Heart right ventricle (tissue), 16 donors: ENCODE results near the gene PICK1. TPM values are rescaled to one million over a fixed set of nuclear protein-coding genes. Genes with fewer than 3 reads are reported as not detected.
A peak's percentile ranks its signal among the peaks of the same experiment; 100 is the strongest.

ENCODE experiments used
- ATAC-seq, 8 donors: fragments of 200-7000 bp; cut with Tn5 transposase; one replicate each; pipeline ENCODE4 v1.9.1; 2020; ENCODE audit warnings: mild to moderate bottlenecking in 8 of 8, moderate library complexity in 8 of 8, moderate number of reproducible peaks in 1 of 8
- DNase-seq, 2 donors: peaks; one replicate each; pipeline ENCODE4 v3.0.0-alpha.2; 2020
- H3K27ac ChIP-seq, 10 donors: fragments of 200-600 bp; sonication (generic) in 2 of 10; one replicate each; pipeline versions ENCODE4 v1.5.0 to v1.8.0; 2020 to 2022; ENCODE audit warnings: mild to moderate bottlenecking in 3 of 10
- H3K27me3 ChIP-seq, 7 donors: fragments of 200-600 bp; one replicate each; pipeline ENCODE4 v1.8.0; 2021 to 2022; ENCODE audit warnings: mild to moderate bottlenecking in 2 of 7
- H3K36me3 ChIP-seq, 9 donors: fragments of 200-600 bp; sonication (generic) in 1 of 9; one replicate each; pipeline versions ENCODE4 v1.5.0 to v1.8.0; 2020 to 2022; ENCODE audit warnings: mild to moderate bottlenecking in 2 of 9
- H3K4me1 ChIP-seq, 9 donors: fragments of 200-600 bp; sonication (generic) in 1 of 9; one replicate each; pipeline versions ENCODE4 v1.5.0 to v1.8.0; 2020 to 2022; ENCODE audit warnings: mild to moderate bottlenecking in 4 of 9
- H3K4me3 ChIP-seq, 10 donors: fragments of 200-600 bp; sonication (generic) in 2 of 10; one replicate each; pipeline versions ENCODE4 v1.5.0 to v1.8.0; 2020 to 2022; ENCODE audit warnings: mild to moderate bottlenecking in 7 of 10, moderate library complexity in 2 of 10
- H3K9me3 ChIP-seq, 11 donors: fragments of 200-600 bp in 10 of 11; sonication (generic) in 2 of 11; one replicate each; pipeline versions ENCODE4 v1.5.0 to v1.8.0; 2013 to 2022; ENCODE audit warnings: mild to moderate bottlenecking in 2 of 11, control low read depth in 1 of 11, moderate library complexity in 1 of 11
- WGBS, 2 donors: extraction: QIAGEN DNeasy Blood & Tissue Kit; methylation state at CpG; one replicate each; pipeline ENCODE4 v1.1.7; 2013; ENCODE audit warnings: inconsistent platforms in 1 of 2; 5-methylcytosine and 5-hydroxymethylcytosine counted together
- intact Hi-C, 10 donors: fragments of 100-400 bp; cut with DNase I; formaldehyde crosslinking; loops; one replicate each; pipeline versions ENCODE4 v1.11.1 to v1.14.2; 2022
- long read RNA-seq, 3 donors: library from polyadenylated mRNA; unstranded; transcript quantifications; one replicate each; pipeline ENCODE4 v2.0.0, GENCODE V29; 2020 to 2021
- polyA plus RNA-seq, 2 donors: library from polyadenylated mRNA; stranded (reverse); fragments of 200-250 nt; gene quantifications; one replicate each; pipeline ENCODE4 v1.2.3, GENCODE V29; 2013
- total RNA-seq, 10 donors: library from RNA; stranded (reverse); fragmentation: NEBNext Ultra II Directional in 3 of 10; extraction: Animal tissue kit (Norgen Biotek cat#: 25700) in 3 of 10; gene quantifications; one replicate each; pipeline versions ENCODE4 v1.2.1 to v1.2.4, GENCODE V29; 2021 to 2023
- TF ChIP-seq, protein P1 (sequence below), 9 donors: fragments of 200-600 bp; sonication (generic) in 2 of 9; IDR thresholded peaks; one replicate each; pipeline versions ENCODE4 v1.5.0 to v1.8.0; 2021 to 2022; ENCODE audit warnings: antibody characterized with exemption in 9 of 9, mild to moderate bottlenecking in 5 of 9, moderate library complexity in 1 of 9
- donor health status: Arrhythmogenic right ventricular cardiomyopathy.
- donor health status: ischemic (EF 13 %, LVEDD 7.1; RV severe dilation, severe dysfunction).
- donor health status: healthy with polysubstance abuse.
- donor health status: DM: no; HTN: yes; CAD: no.
- donor health status: DM: no; HTN: no; CAD: no.
- donor health status: ischemic (EF 25% LVEDD 6.9; RV normal size, moderate dysfunction).
- donor health status: ischemic (EF 25% LVEDD 5.7; RV mildly dilated, moderate dysfunction).
- donor health status: healthy.
- donor health status: DM: yes; HTN: yes; CAD: no.
- donor health status: Ischemic cardiomyopathy.
- donor health status: ischemic (EF 35%, LVEDD 5.7; RV mildly dilated, moderate dysfunction).
- donor health status: nonischemic (EF 11% LVEDD 7.7; RV severe dilation, severe dysfunction).
- donor health status: DM: yes; HTN: yes; CAD: no.
- donor health status: PGD.
- donor health status: ischemic (EF 29% LVEDD 5.4; RV normal size, mild dysfunction).
- donor health status: nonischemic (EF 23%, LVEDD 6.1; RV moderate dilation, normal function).

PICK1 gene
- total RNA-seq: 10 to 100 TPM; 17.4 to 30.7 (median 22.1) TPM
- 10 to 100 TPM; 27.3 to 32.9 TPM for polyA plus RNA-seq
- long read RNA-seq, donor 1, transcript PICK1-201 (13 exons, 2,055 nt): major isoform, 22 of 63 reads
- long read RNA-seq, donor 1, transcript PICK1-202 (13 exons, 2,164 nt): minor isoform, 5 of 63 reads
- long read RNA-seq, donor 1, partial matches to known transcripts: 11 of 63 reads
- long read RNA-seq, donor 1, other reads (novel, unspliced or antisense): 25 of 63 reads
- long read RNA-seq, donor 2, transcript PICK1-201 (13 exons, 2,055 nt): major isoform, 9 of 41 reads
- long read RNA-seq, donor 2, transcript PICK1-202 (13 exons, 2,164 nt): major isoform, 9 of 41 reads
- long read RNA-seq, donor 2, partial matches to known transcripts: 12 of 41 reads
- long read RNA-seq, donor 2, other reads (novel, unspliced or antisense): 11 of 41 reads
- long read RNA-seq, donor 3, transcript PICK1-201 (13 exons, 2,055 nt): major isoform, 9 of 24 reads
- long read RNA-seq, donor 3, partial matches to known transcripts: 2 of 24 reads
- long read RNA-seq, donor 3, other reads (novel, unspliced or antisense): 10 of 24 reads

DNA sequence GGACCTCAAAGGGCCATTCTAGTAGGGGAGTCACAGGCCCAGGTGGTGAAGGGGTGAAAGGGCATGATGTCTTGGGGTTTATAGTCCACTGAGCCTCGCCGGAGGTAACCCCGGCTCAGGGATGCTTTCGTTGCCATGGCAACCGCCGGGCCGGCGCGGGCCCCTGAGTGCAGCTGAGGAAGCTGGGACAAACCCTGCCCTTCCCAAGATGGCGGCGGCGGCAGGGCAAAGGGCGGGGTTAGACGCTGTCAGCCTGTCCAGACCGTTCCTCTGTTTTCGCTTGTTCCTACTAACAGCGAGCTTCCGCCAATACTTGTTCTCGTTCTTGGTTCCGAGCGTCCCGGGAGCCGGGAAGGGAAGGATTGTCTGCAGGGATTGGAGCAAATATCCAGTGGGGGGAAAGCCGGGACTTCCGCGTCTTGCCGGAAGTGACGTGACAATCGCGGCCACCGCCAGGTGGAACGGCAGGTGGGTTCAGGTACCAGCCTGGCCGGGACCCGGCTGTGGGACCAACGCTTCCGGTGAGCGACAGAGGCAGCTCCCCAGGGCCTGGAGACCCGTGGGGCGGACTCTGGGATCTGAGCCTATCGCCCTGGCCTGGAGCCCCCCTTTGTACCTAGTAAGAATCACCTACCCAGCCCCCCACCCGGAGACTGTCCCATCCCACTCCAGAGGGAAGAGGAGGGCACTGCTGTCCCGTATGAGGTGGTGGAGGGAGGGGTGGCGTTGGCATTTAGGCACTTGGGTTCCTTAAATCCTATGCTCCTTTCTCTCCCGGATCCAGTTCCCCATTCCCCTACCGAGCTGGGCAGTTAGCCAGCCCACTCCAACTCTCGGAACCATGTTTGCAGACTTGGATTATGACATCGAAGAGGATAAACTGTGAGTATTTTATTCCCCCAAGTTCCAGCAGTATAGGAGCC, at the start of gene PICK1:
Gene PICK1 (plus strand): TSS at position 436 of the 923 bp plus-strand sequence. CDS start 406 bp downstream, at position 842.
- H3K4me1 ChIP-seq: peaks cover 2 to 23% (median 15%) of the 10 kb centered on the region in 9 donors
- peaks cover 0 to 27% (median 0%) of the 10 kb centered on the region in 9 donors for H3K36me3 ChIP-seq
- TF ChIP-seq, protein P1, sequence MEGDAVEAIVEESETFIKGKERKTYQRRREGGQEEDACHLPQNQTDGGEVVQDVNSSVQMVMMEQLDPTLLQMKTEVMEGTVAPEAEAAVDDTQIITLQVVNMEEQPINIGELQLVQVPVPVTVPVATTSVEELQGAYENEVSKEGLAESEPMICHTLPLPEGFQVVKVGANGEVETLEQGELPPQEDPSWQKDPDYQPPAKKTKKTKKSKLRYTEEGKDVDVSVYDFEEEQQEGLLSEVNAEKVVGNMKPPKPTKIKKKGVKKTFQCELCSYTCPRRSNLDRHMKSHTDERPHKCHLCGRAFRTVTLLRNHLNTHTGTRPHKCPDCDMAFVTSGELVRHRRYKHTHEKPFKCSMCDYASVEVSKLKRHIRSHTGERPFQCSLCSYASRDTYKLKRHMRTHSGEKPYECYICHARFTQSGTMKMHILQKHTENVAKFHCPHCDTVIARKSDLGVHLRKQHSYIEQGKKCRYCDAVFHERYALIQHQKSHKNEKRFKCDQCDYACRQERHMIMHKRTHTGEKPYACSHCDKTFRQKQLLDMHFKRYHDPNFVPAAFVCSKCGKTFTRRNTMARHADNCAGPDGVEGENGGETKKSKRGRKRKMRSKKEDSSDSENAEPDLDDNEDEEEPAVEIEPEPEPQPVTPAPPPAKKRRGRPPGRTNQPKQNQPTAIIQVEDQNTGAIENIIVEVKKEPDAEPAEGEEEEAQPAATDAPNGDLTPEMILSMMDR (IDR thresholded peaks at IDR 0.05): peak in 2 of 9 donors; percentile 6 to 19
- intact Hi-C loops: loop anchor here in 3 of 10 donors (10.0 kb wide), 3 partner anchors 48 to 518 kb away; partner anchors contain the start of gene DMC1 (in 1 of the 3)
- H3K27ac ChIP-seq: peak within 1 kb of the TSS; percentile 47 to 90 (median 84)
- H3K9me3 ChIP-seq: no peaks in the 10 kb centered on the region
- H3K27me3 ChIP-seq: no peaks in the 10 kb centered on the region
- DNase-seq (peak; percentile 84 to 93), ATAC-seq (peak; percentile 91 to 96 (median 94))
- 1 to 3% methylated on average over 47 of the region's 47 CpGs for WGBS, 2 donors
- H3K4me3 ChIP-seq: peak within 1 kb of the TSS; percentile 23 to 76 (median 67)

DNA sequence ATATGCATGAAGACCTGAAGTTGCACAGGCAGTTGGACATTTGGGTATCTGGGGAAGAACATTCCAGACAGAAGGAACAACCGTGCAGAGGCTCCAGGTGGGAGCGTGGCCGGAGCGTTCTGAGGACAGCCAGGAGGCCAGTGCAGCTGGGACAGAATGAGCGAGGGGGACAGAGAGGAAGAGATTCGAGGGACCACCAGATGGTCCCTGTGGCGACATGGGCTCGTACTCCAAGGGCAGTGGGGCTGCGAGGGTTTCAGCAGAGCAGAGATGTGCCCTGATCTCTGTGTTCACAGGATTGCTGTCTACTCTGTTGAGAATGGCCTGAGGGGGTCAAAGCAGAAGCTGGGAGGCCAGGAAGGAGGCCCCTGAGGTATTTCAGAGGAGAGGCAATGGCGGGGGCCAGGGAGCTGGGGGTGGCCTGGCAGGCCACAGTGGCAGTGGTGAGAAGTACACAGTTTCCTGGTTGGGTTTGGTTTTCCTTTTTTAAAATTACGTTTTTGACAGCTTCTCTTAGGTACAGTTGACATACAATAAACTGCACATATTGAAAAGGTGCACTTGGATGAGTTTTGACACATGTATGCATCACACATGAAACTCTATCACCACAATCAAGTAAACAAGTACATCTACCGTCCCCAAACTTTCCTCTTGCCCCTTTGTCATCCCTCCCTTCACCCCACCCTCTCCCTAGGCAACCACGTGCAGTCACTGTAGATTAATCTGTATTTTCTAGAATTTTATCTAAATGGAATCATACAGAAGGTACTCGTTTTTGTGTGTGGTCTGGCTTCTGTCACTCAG, 48.0 kb upstream of the PICK1 start:
- intact Hi-C loops: no loop called here
- no peaks in the 10 kb centered on the region for H3K27me3 ChIP-seq
- H3K4me1 ChIP-seq: no peaks in the 10 kb centered on the region
- H3K36me3 ChIP-seq: no peaks in the 10 kb centered on the region
- peak in 1 of 8 donors; percentile 22 for ATAC-seq
- H3K27ac ChIP-seq: no peak overlapping the region
- TF ChIP-seq, protein P1 (IDR thresholded peaks at IDR 0.05): no peak
- 77 to 82% methylated on average over 14 of the region's 14 CpGs for WGBS, 2 donors
- H3K4me3 ChIP-seq: no peak overlapping the region
- DNase-seq: no peak
- peaks cover 0 to 6% (median 0%) of the 10 kb centered on the region in 11 donors for H3K9me3 ChIP-seq

DNA sequence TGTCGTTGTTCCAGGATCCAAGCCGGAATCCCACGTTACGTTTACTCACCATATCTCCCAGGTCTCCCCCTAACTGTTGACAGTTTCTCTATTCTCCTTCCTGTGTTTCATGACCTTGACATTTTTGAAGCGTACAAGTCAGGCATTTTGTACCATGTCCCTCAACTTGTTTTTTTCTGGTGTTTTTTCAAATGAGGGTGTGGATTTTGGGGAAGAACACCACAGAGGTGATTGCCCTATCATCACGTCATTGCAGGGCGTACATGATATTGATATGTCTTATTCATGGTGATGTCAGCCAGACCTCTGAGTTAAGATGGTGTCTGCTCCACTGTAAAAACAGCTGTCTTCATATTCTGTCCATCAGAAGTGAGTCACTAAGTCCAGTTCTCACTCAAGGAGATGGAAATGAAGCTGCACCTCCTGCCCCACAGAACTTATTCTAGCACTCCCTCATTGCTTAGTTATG, 44.6 kb upstream of the PICK1 start:
- 53 to 54% methylated on average over 7 of the region's 7 CpGs for WGBS, 2 donors

More for the DNA sequence above, 44.6 kb upstream of the PICK1 start:
- DNase-seq: no peak
- Histone ChIP-seq H3K27ac (no peak overlapping the region), H3K4me3 (no peak overlapping the region), H3K36me3 (no peaks in the 10 kb centered on the region), H3K27me3 (no peaks in the 10 kb centered on the region), H3K4me1 (peaks cover 9 to 19% (median 17%) of the 10 kb centered on the region in 9 donors), H3K9me3 (peaks cover 0 to 8% (median 0%) of the 10 kb centered on the region in 11 donors)
- intact Hi-C loops: no loop called here
- TF ChIP-seq, protein P1 (IDR thresholded peaks at IDR 0.05): no peak
- ATAC-seq: no peak
